ENCODE results near the gene CXCL8. TPM values are rescaled to one million over a fixed set of nuclear protein-coding genes. Genes with fewer than 3 reads are reported as not detected.
A peak's percentile ranks its signal among the peaks of the same experiment; 100 is the strongest.
"Not testable (repeated sequence)": the region's sequence is repeated elsewhere in the genome, so short reads cannot be mapped to it uniquely, and the experiment has no call there.

CXCL8 gene
- 35.7 and 48.3 TPM in 2 replicates for total RNA-seq

GRCh38 chr4:73740353-73740778, at the start of gene CXCL8:
TSS of gene CXCL8 (plus strand) at chr4:73740569. CDS start at chr4:73740659, 90 bp downstream.
- DNase-seq (ENCODE audit: low read depth in 2 of 2), result peak; percentile 78 to 98

GRCh38 chr4:73691201-73691600, 49.2 kb upstream of the CXCL8 start:
- DNase-seq (ENCODE audit: low read depth in 2 of 2), result not testable (repeated sequence)

- no peak for DNase-seq (ENCODE audit: low read depth in 2 of 2)
Observed at GRCh38 chr4:73691759-73692158, 48.6 kb upstream of the CXCL8 start.

GRCh38 chr4:73692254-73692653, 48.1 kb upstream of the CXCL8 start:
- DNase-seq (ENCODE audit: low read depth in 2 of 2), result no peak

GRCh38 chr4:73692701-73693100, 47.7 kb upstream of the CXCL8 start:
- DNase-seq (ENCODE audit: low read depth in 2 of 2), result no peak

GRCh38 chr4:73693811-73694210, 46.6 kb upstream of the CXCL8 start:
- DNase-seq (ENCODE audit: low read depth in 2 of 2), result no peak

GRCh38 chr4:73698217-73698616, 42.2 kb upstream of the CXCL8 start:
- DNase-seq (ENCODE audit: low read depth in 2 of 2), result peak in 1 of 2 donors; percentile 89

GRCh38 chr4:73701116-73701515, 39.3 kb upstream of the CXCL8 start:
- no peak for DNase-seq (ENCODE audit: low read depth in 2 of 2)

GRCh38 chr4:73702796-73703287, 37.5 kb upstream of the CXCL8 start:
- DNase-seq (ENCODE audit: low read depth in 2 of 2), result no peak

GRCh38 chr4:73703320-73703719, 37.0 kb upstream of the CXCL8 start:
- no peak for DNase-seq (ENCODE audit: low read depth in 2 of 2)

- DNase-seq (ENCODE audit: low read depth in 2 of 2), result peak; percentile 70 to 97
Observed at GRCh38 chr4:73704314-73705055, 35.9 kb upstream of the CXCL8 start.

GRCh38 chr4:73705056-73705432, 35.3 kb upstream of the CXCL8 start:
- DNase-seq (ENCODE audit: low read depth in 2 of 2), result peak in 1 of 2 donors; percentile 66

- DNase-seq (ENCODE audit: low read depth in 2 of 2), result no peak
Observed at GRCh38 chr4:73705721-73706120, 34.6 kb upstream of the CXCL8 start.

- DNase-seq (ENCODE audit: low read depth in 2 of 2), result no peak
Observed at GRCh38 chr4:73706811-73707210, 33.6 kb upstream of the CXCL8 start.

- DNase-seq (ENCODE audit: low read depth in 2 of 2), result no peak
Observed at GRCh38 chr4:73707269-73707875, 33.0 kb upstream of the CXCL8 start.

- DNase-seq (ENCODE audit: low read depth in 2 of 2), result peak in 1 of 2 donors; percentile 83
Observed at GRCh38 chr4:73707918-73708577, 32.3 kb upstream of the CXCL8 start.

- DNase-seq (ENCODE audit: low read depth in 2 of 2), result peak in 1 of 2 donors; percentile 20
Observed at GRCh38 chr4:73709451-73710033, 30.8 kb upstream of the CXCL8 start.

GRCh38 chr4:73710094-73710493, 30.3 kb upstream of the CXCL8 start:
- no peak for DNase-seq (ENCODE audit: low read depth in 2 of 2)

- no peak for DNase-seq (ENCODE audit: low read depth in 2 of 2)
Observed at GRCh38 chr4:73711989-73712388, 28.4 kb upstream of the CXCL8 start.

- DNase-seq (ENCODE audit: low read depth in 2 of 2), result no peak
Observed at GRCh38 chr4:73713650-73714049, 26.7 kb upstream of the CXCL8 start.

GRCh38 chr4:73714647-73715046, 25.7 kb upstream of the CXCL8 start:
- DNase-seq (ENCODE audit: low read depth in 2 of 2), result no peak

GRCh38 chr4:73715659-73716058, 24.7 kb upstream of the CXCL8 start:
- no peak for DNase-seq (ENCODE audit: low read depth in 2 of 2)
